HepG2 (cell line): ENCODE results near the gene ACE. TPM values are rescaled to one million over a fixed set of nuclear protein-coding genes. Genes with fewer than 3 reads are reported as not detected.

Experiments
- ATAC-seq: fragments of 200-7000 bp; cut with Tn5 transposase; 3 replicates; pipeline ENCODE4 v1.9.1; 2020; ENCODE audit warnings: mild to moderate bottlenecking, moderate library complexity
- BruUV-seq: library from RNA; stranded (reverse); fragments of 400-500 nt; replicated peaks from 2 replicates; lab custom pipeline; 2021; lab: Mats Ljungman, UMichigan
- CTCF ChIA-PET: fragments of 300-600 bp; formaldehyde crosslinking; extraction: SDS; loops from one replicate; lab custom pipeline; 2021; ENCODE audit warnings: low total read pairs, inconsistent platforms, low intra/inter-chr PET ratio; lab: Yijun Ruan, JAX
- POLR2A ChIA-PET: fragments of 350-600 bp; sonication (Branson Sonifier 250); formaldehyde crosslinking; loops from one replicate; lab custom pipeline; 2020; ENCODE audit warnings: antibody characterized with exemption, inconsistent platforms; lab: Yijun Ruan, JAX
- DNase-seq: peaks from one replicate; pipeline ENCODE4 v3.0.0-alpha.2; 2015; ENCODE audit warnings: low spot score
- FAIRE-seq: peaks from 3 replicates; lab custom pipeline; 2011; peaks lifted over from hg19 to GRCh38; lab: Jason Lieb, UNC
- H2AFZ ChIP-seq: one replicate; pipeline ENCODE4 v1.6.1; 2011; ENCODE audit warnings: low read length, inconsistent platforms
- H3K27ac ChIP-seq: fragments of 300-600 bp; 3 replicates; pipeline ENCODE4 v1.8.0; 2011; ENCODE audit warnings: mixed run types, mild to moderate bottlenecking, mixed read lengths, low read length, inconsistent platforms; ENCODE audit not compliant: insufficient read depth; ENCODE audit errors: extremely low read length
- H3K27me3 ChIP-seq, 2 experiments: fragments of 200-600 bp in 1 of 2; 2 replicates in 1 of 2; 3 replicates in 1 of 2; pipeline versions ENCODE4 v1.6.0 to v1.8.0; 2011; ENCODE audit warnings: low read length in 2 of 2, mild to moderate bottlenecking in 2 of 2, moderate library complexity in 2 of 2, inconsistent platforms in 1 of 2; ENCODE audit not compliant: insufficient read depth in 2 of 2, control insufficient read depth in 1 of 2
- H3K36me3 ChIP-seq, 2 experiments: fragments of 200-600 bp in 1 of 2; replicated peaks in 1 of 2; 2 replicates in 1 of 2; 3 replicates in 1 of 2; pipeline versions ENCODE4 v1.5.1 to v1.8.0; 2011; ENCODE audit warnings: low read length in 2 of 2, inconsistent platforms in 1 of 2; ENCODE audit not compliant: insufficient read depth in 2 of 2, control insufficient read depth in 1 of 2
- H3K4me1 ChIP-seq: 2 replicates; pipeline ENCODE4 v1.5.1; 2012; ENCODE audit warnings: low read length, inconsistent platforms; ENCODE audit not compliant: insufficient read depth
- H3K4me2 ChIP-seq: 2 replicates; pipeline ENCODE4 v1.6.0; 2011; ENCODE audit warnings: low read depth, low read length, inconsistent platforms
- H3K4me3 ChIP-seq, 3 experiments: fragments of 200-600 bp in 1 of 3; sonication (generic), shearing (Covaris generic) in 1 of 3; replicated peaks in 1 of 3; 2 replicates each; pipeline ENCODE4 v1.5.1; 2011 to 2016; ENCODE audit warnings: low read length in 3 of 3, inconsistent platforms in 2 of 3, low read depth in 2 of 3, mild to moderate bottlenecking in 2 of 3, control low read depth in 1 of 3, mixed read lengths in 1 of 3; ENCODE audit not compliant: insufficient read depth in 1 of 3
- H3K79me2 ChIP-seq: one replicate; pipeline ENCODE4 v1.6.1; 2011; ENCODE audit warnings: low read length, inconsistent platforms; ENCODE audit not compliant: insufficient read depth
- H3K9ac ChIP-seq: 2 replicates; pipeline ENCODE4 v1.6.0; 2011; ENCODE audit warnings: mild to moderate bottlenecking, low read depth, low read length, inconsistent platforms; ENCODE audit not compliant: insufficient read depth
- H3K9me3 ChIP-seq: 2 replicates; pipeline ENCODE4 v1.5.1; 2012; ENCODE audit warnings: mild to moderate bottlenecking, low read length
- H4K20me1 ChIP-seq: 2 replicates; pipeline ENCODE4 v1.6.0; 2011; ENCODE audit warnings: inconsistent platforms, mild to moderate bottlenecking, low read length, moderate library complexity; ENCODE audit not compliant: insufficient read depth
- ARNT2 ChIP-seq: sonication (generic); formaldehyde crosslinking; IDR thresholded peaks from 2 replicates; pipeline ENCODE4 v1.8.0; 2022; ENCODE audit warnings: mild to moderate bottlenecking, low read depth, missing genetic modification reagents, moderate library complexity
- DR1 ChIP-seq: sonication (generic); formaldehyde crosslinking; IDR thresholded peaks from 2 replicates; pipeline ENCODE4 v1.8.0; 2021; ENCODE audit warnings: mild to moderate bottlenecking, missing genetic modification reagents, inconsistent platforms
- GABPB1 ChIP-seq: IDR thresholded peaks from 2 replicates; pipeline ENCODE4 v1.6.1; 2016; ENCODE audit warnings: mild to moderate bottlenecking, missing genetic modification reagents, moderate library complexity, missing compliant biosample characterization
- ISX ChIP-seq: sonication (generic); formaldehyde crosslinking; conservative IDR thresholded peaks from 2 replicates; pipeline ENCODE4 v1.5.0; 2020; ENCODE audit warnings: missing genetic modification reagents
- KLF16 ChIP-seq, 2 experiments: sonication (generic) in 1 of 2; formaldehyde crosslinking in 1 of 2; IDR thresholded peaks; 2 replicates each; pipeline versions ENCODE4 v1.6.1 to v1.8.0; 2016 to 2023; ENCODE audit warnings: missing genetic modification reagents in 2 of 2, missing compliant biosample characterization in 1 of 2
- MYC ChIP-seq: sonication (generic); formaldehyde crosslinking; IDR thresholded peaks from 2 replicates; pipeline ENCODE4 v1.9.0; 2021; ENCODE audit warnings: missing genetic modification reagents, borderline replicate concordance
- SIN3A ChIP-seq: IDR thresholded peaks from 2 replicates; pipeline ENCODE4 v1.6.1; 2011; ENCODE audit warnings: low read depth, mild to moderate bottlenecking, control low read depth, low read length, borderline replicate concordance
- TARDBP ChIP-seq: sonication (generic); formaldehyde crosslinking; IDR thresholded peaks from 2 replicates; pipeline ENCODE4 v1.8.0; 2022; ENCODE audit warnings: mild to moderate bottlenecking, missing genetic modification reagents
- UBTF ChIP-seq: sonication (generic); formaldehyde crosslinking; IDR thresholded peaks from 2 replicates; pipeline ENCODE4 v1.4.0; 2020; ENCODE audit warnings: mild to moderate bottlenecking, missing genetic modification reagents
- ZMYM2 ChIP-seq: sonication (generic); formaldehyde crosslinking; IDR thresholded peaks from 2 replicates; pipeline ENCODE4 v1.8.0; 2022; ENCODE audit warnings: mild to moderate bottlenecking, missing genetic modification reagents
- ZNF333 ChIP-seq: sonication (generic); formaldehyde crosslinking; IDR thresholded peaks from 2 replicates; pipeline ENCODE4 v1.4.0; 2020; ENCODE audit warnings: mild to moderate bottlenecking, missing genetic modification reagents, borderline replicate concordance
- ZNF619 ChIP-seq: sonication (generic); formaldehyde crosslinking; IDR thresholded peaks from 2 replicates; pipeline ENCODE4 v1.4.0; 2020; ENCODE audit warnings: mild to moderate bottlenecking, missing genetic modification reagents
- ZNF687 ChIP-seq: sonication (generic); formaldehyde crosslinking; IDR thresholded peaks from 2 replicates; pipeline ENCODE4 v1.5.1; 2020; ENCODE audit warnings: mild to moderate bottlenecking, missing genetic modification reagents, moderate library complexity
- ZNF75D ChIP-seq: sonication (generic); formaldehyde crosslinking; IDR thresholded peaks from 2 replicates; pipeline ENCODE4 v1.8.1; 2023; ENCODE audit warnings: missing genetic modification reagents, mild to moderate bottlenecking, borderline replicate concordance
- ZNF766 ChIP-seq: sonication (generic); formaldehyde crosslinking; IDR thresholded peaks from 2 replicates; pipeline ENCODE4 v1.5.0; 2020; ENCODE audit warnings: missing genetic modification reagents, borderline replicate concordance
- WGBS: methylation state at CpG from one replicate; pipeline ENCODE4 v1.1.6; 2017; ENCODE audit warnings: low lambda C conversion rate; 5-methylcytosine and 5-hydroxymethylcytosine counted together
- in situ Hi-C: cut with HindIII; loops from 2 replicates; pipeline ENCODE4 v1.10.0; 2017; ENCODE audit warnings: low pct_unique_long_range_greater_than_20kb; ENCODE audit not compliant: extremely low pct_ligation_motif_present
- intact Hi-C: fragments of 100-400 bp; cut with micrococcal nuclease; formaldehyde crosslinking; loops from one replicate; pipeline ENCODE4 v1.10.0; 2022; ENCODE audit not compliant: unreplicated experiment
- polyA plus RNA-seq, 8 experiments: library from polyadenylated mRNA; depleted of rRNA in 3 of 8; stranded (reverse) in 7 of 8; unstranded in 1 of 8; fragments of >200 nt; fragmentation: Illumina TruSeq in 4 of 8; extraction: Trizol in 4 of 8; gene quantifications; 2 replicates each; pipeline versions ENCODE4 v1.2.1 to v1.2.3, GENCODE V29; 2011 to 2016; ENCODE audit warnings: low read depth in 4 of 8, missing spikeins in 1 of 8, mixed read lengths in 1 of 8; ENCODE audit not compliant: insufficient read depth in 1 of 8
- total RNA-seq, 5 experiments: library from RNA; depleted of rRNA; stranded (reverse); fragments of >200 nt; fragmentation: Illumina TruSeq; extraction: Trizol; gene quantifications; 2 replicates each; pipeline ENCODE4 v1.2.3, GENCODE V29; 2016; ENCODE audit warnings: low read depth in 1 of 5

Gene ACE
- total and polyA plus RNA-seq, 2 of the 13 experiments (the other 11 are each of a cell fraction or from before 2014, with no cell fraction given) = 0.08 to 0.13 TPM

- ChIA-PET POLR2A (no interaction called here), CTCF (no interaction called here)
- ATAC-seq = peak; percentile 43
- Histone ChIP-seq H3K27me3 (peaks cover 21 to 70% of the 10 kb centered on the region in 2 experiments), H2AFZ (no peak overlapping the region), H3K36me3 (no peaks in the 10 kb centered on the region), H3K79me2 (no peaks in the 10 kb centered on the region), H3K9me3 (no peaks in the 10 kb centered on the region), H3K4me1 (peaks cover 32% of the 10 kb centered on the region), H3K9ac (no peak overlapping the region), H3K4me2 (peak overlapping the region; percentile 26; the same call in 1 of the 2 replicates), H3K4me3 (peak overlapping the region in 1 of 3 experiments; percentile 29; a peak in 1 of 6 replicates), H4K20me1 (no peaks in the 10 kb centered on the region), H3K27ac (no peak overlapping the region)
- in situ Hi-C loops = no loop called here
- no peak for FAIRE-seq
- intact Hi-C loops = no loop called here
- no peak for DNase-seq
- WGBS = 36% methylated on average over 36 of the region's 62 CpGs
- BruUV-seq = no TSS peak
- TF ChIP-seq UBTF (CRISPR knock-in tag) (0 out of 2 replicates have a peak, but pooled peaks have one; percentile 9), ZNF766 (CRISPR knock-in tag) (no peak), ZNF687 (CRISPR knock-in tag) (peak; percentile 22; the same call in 1 of the 2 replicates), ZMYM2 (no peak), ISX (CRISPR knock-in tag) (no peak), ARNT2 (0 out of 2 replicates have a peak, but pooled peaks have one; percentile 47), TARDBP (CRISPR knock-in tag) (no peak), MYC (CRISPR knock-in tag) (0 out of 2 replicates have a peak, but pooled peaks have one; percentile 28), DR1 (peak; percentile 35; the same call in 1 of the 2 replicates), SIN3A (no peak), ZNF75D (CRISPR knock-in tag) (no peak), KLF16 (CRISPR knock-in tag; IDR thresholded peaks at IDR 0.05) (no peak), ZNF619 (CRISPR knock-in tag) (no peak), ZNF333 (CRISPR knock-in tag) (no peak), GABPB1 (CRISPR knock-in tag) (peak; percentile 7; the same call in 1 of the 2 replicates)
These were observed 61.3 kb downstream of the ACE start for GRCh38 chr17:63537991-63538692.
